Inferior parietal cortex (tissue), 1 donor: ENCODE data around the gene ITGB5.
"Not testable (repeated sequence)": the region's sequence is repeated elsewhere in the genome, so short reads cannot be mapped to it uniquely, and the experiment has no call there.

Experiments
- DNase-seq: peaks from one replicate; pipeline ENCODE4 v3.0.0-alpha.2; 2016; ENCODE audit errors: extremely low spot score

ITGB5 gene

GRCh38 chr3:124837730-124838186 is 49.4 kb downstream of the ITGB5 start:
- DNase-seq, result no peak

DNA sequence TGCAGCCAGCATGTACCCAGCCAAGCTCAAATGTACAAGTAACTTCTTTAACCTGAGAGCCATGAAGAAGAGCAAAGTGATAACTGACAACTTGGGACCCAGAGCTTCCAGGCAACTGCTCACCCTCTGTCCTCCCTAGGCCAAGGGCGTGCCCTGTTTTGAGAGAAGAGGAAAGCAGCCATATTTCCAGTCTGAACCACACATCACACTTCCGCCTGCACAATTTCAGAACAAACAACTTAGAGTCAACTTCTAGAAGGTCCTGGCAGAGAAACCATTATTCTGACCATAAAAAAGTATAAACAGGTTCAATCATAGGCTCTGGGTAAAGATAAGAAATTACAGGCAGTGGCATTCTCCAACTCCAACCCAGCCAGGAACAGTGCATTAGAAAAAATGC is 50.1 kb downstream of the ITGB5 start:
- DNase-seq, result no peak

DNA sequence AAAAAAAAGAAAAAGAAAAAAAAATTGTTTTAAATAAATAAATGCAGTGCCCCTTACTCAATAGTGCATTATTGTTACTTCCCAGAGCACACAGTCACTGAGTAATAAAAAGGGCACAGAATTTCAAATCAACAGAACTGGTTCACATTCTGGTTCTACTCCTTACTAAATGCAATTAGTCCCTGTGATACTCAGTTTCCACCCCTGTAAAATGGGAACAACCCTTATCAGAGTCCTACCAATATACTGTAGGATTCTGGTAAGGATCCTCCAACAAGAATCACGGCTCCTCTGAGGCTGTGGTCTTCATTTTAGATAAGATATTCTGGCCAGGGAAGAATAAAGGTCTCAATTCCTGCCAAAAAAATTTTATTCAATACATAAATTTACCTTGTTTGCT is 50.7 kb downstream of the ITGB5 start:
- DNase-seq, result no peak

DNA sequence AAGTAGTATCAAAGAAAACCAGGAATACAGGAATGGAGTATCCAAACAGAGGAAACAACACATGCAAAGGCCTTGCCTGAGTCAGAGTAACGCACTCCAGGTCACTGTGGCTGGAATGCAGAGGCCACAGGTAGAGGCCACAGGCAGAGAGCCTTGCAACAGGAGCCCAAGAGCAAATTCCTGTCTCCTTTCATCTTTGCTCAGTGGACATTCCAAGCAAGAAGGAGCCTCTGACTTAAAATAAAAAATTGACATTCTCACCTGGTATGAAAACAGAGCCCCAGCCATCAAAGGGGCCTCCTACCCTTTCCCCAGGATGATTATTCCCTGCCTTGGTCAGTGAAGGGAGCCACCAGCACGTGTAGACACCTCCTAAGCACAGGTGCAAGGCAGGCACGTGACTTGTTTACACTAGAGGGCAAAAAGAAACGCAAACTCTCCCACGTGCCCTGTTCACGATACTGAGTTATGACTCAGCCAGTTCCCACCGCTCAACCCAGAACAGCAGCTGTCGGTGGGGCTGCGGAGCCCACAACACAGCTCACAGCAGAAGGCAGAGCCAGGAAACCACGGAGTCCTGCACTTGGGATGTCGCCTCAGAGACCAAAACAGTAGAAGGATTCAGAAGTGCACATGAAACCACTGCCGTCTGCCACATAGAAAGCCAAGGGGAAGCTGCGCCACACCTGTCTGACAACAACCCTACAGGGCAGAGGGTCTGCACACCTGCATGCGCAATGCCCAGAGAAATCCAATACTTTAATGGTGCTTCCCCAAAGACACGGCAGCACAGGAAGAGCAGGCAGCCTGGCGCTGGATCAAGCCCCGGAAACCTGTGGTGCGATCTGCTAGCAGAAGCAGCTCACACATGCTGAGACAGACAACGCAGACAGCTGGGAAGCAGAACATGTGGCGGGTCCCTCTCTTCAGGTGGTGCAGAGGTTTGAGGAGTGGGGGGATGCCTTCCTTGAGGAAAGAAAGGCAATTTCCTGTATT is 52.1 kb downstream of the ITGB5 start:
- DNase-seq, result no peak

GRCh38 chr3:124833710-124834332 is 53.3 kb downstream of the ITGB5 start:
- DNase-seq, result no peak

DNA sequence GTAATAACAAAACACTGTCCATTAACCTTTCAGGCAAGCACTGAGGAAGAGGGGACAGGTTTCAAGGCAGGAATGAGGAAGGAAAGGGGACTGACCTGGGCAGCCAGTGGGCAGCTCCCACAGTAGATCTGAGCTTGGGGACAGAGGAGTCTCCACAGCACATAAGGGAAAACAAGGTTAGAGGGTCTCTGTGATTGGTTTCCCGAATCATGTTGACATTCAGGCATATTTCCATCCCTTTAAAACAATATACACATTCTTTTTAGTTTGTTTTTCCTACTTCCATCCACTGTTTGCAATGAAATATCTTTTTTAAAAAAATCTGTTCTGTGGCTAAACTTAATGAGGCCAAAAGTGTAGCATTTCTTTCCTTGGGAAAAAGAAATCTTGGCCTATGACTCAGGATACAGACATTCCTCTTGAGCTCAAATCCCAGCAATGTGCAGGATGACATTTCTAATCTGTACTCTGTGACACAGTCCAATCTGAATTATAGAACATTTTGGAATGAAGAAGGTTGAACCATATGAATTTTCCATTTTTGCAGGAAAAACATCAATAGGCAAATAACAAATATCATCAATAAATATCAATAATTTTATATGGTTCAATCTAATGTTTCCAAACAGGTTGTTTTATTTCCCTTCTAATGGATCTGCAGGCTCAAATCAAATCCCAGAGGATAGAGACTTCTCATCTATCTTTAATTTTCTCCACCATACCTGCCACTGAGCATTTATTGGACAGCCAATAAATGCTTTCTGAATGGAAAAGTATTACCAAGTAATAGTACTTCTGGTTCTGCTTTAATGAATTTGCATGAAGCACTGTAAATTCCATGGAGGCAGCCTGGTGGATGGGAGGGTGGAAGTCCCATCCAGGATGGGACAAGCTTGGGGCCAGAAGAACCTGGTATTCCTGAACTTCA is 54.1 kb downstream of the ITGB5 start:
- no peak for DNase-seq

GRCh38 chr3:124831628-124832199 is 55.5 kb downstream of the ITGB5 start:
- no peak for DNase-seq

DNA sequence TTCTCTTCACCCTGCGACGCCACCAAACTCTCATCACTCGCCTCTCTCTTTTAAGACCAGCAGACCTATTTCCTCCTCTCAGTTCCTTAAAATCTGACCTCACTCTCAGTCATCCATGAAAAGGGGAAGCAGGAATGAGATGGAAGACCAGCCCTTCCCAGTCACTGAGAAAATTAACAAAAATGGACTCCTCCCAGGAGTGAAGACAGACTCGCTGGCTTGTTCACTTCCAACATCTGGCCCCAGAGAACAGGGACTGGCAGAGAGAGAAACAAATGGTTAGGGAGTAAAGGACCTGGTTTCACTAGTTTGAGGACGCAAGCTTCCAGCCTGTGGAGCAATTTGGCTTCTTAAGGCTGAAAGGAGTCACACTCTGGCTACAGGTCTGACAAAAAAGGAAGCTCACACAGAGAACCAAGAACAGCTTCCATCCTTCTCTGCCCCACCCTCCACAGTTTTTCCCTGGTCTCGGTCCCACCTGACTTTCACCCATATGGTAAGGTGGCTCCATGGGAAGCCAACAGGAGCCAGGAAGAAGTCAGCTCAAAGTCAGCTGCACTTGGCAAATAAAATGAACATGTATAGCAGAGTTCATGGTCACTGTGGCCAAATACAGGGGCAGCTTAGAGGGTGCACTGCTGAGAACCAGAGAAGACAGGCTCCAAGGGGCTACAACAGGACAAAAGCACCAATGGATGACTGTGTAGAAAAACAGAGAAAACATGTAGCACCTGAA is 57.2 kb downstream of the ITGB5 start:
- DNase-seq, result no peak

- no peak for DNase-seq
Observed at GRCh38 chr3:124829178-124829818, 57.9 kb downstream of the ITGB5 start.

DNA sequence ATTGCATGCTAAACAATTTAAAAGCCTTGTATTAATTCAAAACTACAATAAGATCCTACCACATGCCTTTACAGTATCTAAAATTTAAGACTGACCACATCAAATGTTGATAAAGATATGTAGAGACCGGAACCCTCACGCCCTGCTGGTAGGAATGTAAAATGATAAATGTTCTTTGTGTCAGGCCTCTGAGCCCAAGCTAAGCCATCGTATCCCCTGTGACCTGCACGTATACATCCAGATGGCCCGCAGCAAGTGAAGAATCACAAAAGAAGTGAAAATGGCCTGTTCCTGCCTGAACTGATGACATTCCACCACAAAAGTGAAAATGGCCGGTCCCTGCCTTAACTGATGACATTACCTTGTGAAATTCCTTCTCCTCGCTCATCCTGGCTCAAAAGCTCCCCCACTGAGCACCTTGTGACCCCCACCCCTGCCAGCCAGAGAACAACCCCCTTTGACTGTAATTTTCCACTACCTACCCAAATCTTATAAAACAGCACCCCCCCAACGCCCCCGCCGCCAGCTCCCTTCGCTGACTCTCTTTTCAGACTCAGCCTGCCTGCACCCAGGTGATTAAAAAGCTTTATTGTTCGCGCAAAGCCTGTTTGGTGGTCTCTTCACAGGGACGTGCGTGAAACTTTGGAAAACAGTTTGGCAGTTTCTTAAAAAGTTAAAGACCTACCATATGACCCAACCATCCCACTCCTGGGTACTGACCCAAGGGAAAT is 59.5 kb downstream of the ITGB5 start:
- not testable (repeated sequence) for DNase-seq

- DNase-seq, result no peak
Observed at GRCh38 chr3:124826703-124827102, 60.5 kb downstream of the ITGB5 start.

DNA sequence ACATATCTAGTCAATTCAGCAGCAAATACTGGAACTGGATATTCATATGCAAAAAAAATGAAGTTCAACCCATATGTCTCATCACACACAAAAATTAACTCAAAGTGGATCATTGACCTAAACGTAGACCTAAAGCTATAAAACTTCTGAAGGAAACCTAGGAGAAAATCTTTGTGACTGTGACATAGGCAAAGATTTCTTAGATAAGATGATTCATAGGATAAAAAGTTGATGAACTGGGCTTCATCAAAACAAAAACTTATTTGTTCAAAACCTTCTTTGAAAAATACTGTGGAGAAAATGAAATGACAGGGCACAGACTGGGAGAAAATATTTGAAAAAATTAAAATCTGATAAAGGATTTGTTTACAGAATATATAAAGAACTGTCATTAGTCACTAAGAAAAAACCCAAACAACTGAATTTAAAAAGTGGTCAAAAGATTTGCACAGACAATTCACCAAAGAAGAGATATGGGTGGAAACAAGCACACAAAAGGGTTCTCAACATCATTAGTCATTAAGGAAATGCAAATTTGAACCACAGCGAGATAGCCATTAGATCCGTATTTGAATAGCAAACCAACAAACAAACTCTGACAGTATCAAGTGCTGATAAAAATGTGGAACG is 62.8 kb downstream of the ITGB5 start:
- DNase-seq, result no peak

GRCh38 chr3:124823648-124824047 is 63.5 kb downstream of the ITGB5 start:
- no peak for DNase-seq

DNA sequence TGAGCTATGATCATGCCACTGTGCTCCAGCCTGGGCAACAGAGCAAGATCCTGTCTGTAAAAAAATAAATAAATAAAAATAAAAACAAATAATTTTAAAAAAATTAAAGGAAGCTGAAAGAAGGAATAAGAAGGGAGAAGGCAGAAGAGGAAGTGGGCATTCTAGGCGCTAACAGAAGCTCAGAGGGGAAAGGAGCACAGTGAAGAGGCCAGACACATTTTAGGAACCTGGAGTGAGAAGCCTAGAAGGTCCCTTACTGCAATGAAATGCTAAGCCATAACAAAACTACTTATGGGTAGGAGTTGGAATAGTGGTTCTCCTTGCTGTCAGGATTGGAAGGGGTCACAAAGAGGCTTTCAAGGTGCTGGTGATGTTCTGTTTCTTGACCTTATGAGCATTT is 64.0 kb downstream of the ITGB5 start:
- DNase-seq, result no peak

- DNase-seq, result no peak
Observed at GRCh38 chr3:124821356-124821755, 65.8 kb downstream of the ITGB5 start.

- DNase-seq, result peak; percentile 42
Observed at GRCh38 chr3:124818398-124819091, 68.6 kb downstream of the ITGB5 start.

DNA sequence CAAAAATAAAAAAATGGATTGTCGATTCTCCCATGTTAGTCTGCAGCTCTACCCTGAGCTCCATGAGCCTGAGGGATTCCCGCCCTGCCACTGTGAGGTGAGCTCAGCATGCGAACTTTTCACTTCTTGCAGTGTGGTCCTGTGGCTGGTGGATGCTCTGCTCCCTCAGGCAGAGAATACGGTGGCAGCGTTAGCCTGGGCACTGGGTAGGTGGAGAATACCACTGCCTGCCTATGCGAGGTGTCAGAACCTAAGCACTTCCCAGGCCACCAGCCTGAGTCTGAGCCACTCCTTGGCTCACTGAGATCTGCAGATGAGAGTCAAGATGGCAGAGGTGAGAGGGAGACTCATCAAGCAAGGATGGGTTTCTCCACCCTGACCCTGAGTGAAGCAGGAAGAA is 70.1 kb downstream of the ITGB5 start:
- no peak for DNase-seq

DNA sequence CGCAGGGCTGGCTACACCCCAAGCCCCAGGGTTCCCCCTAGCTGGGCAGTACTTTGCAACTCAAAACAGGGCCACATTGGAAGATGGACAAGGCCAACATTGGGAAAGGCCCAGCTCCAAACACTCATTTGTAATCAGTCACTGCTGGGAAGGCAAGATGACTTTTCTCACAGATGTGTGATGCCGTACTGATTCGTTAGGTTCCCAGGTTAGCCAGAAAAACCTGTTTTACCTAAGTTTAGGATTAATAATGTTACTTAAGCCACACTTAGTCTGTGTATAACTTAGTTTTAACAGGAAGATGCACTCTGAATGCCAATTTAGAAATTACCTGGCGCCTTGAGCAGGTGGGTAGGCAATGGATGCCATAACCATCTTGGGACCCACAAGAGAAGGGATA is 71.0 kb downstream of the ITGB5 start:
- no peak for DNase-seq

- no peak for DNase-seq
Observed at GRCh38 chr3:124815781-124816180, 71.4 kb downstream of the ITGB5 start.
